HepG2 (cell line): Measurements from ENCODE around the gene LAMC3. TPM values are rescaled to one million over a fixed set of nuclear protein-coding genes. Genes with fewer than 3 reads are reported as not detected.

Experiments used
- BRCA1 ChIP-seq: sonication (generic); formaldehyde crosslinking; IDR thresholded peaks from 2 replicates; pipeline ENCODE4 v1.4.0; 2020; ENCODE audit warnings: missing genetic modification reagents
- CSRNP2 ChIP-seq: sonication (generic); formaldehyde crosslinking; conservative IDR thresholded peaks from 2 replicates; pipeline ENCODE4 v1.8.0; 2022; ENCODE audit warnings: low read depth, missing genetic modification reagents
- LCORL ChIP-seq, 2 experiments: fragments of 450-650 bp in 1 of 2; sonication (generic) in 1 of 2; formaldehyde crosslinking in 1 of 2; IDR thresholded peaks; 2 replicates each; pipeline versions ENCODE4 v1.5.0 to v1.6.1; 2017 to 2020; ENCODE audit warnings: antibody characterized with exemption in 1 of 2, missing genetic modification reagents in 1 of 2
- MXD1 ChIP-seq: sonication (generic); formaldehyde crosslinking; IDR thresholded peaks from 2 replicates; pipeline ENCODE4 v1.4.0; 2020; ENCODE audit warnings: mild to moderate bottlenecking, missing genetic modification reagents
- NAIF1 ChIP-seq: sonication (generic); formaldehyde crosslinking; IDR thresholded peaks from 2 replicates; pipeline ENCODE4 v1.5.0; 2020; ENCODE audit warnings: mild to moderate bottlenecking, missing genetic modification reagents, borderline replicate concordance
- NFRKB ChIP-seq: fragments of 450-650 bp; IDR thresholded peaks from 2 replicates; pipeline ENCODE4 v1.6.1; 2017
- PBX2 ChIP-seq: IDR thresholded peaks from 2 replicates; pipeline ENCODE4 v1.6.1; 2016; ENCODE audit warnings: control low read depth
- PLRG1 ChIP-seq: fragments of 450-650 bp; conservative IDR thresholded peaks from 2 replicates; pipeline ENCODE4 v1.6.1; 2016
- RBAK ChIP-seq: sonication (generic); formaldehyde crosslinking; IDR thresholded peaks from 2 replicates; pipeline ENCODE4 v1.5.1; 2020; ENCODE audit warnings: mild to moderate bottlenecking, missing genetic modification reagents
- RCOR2 ChIP-seq: IDR thresholded peaks from 2 replicates; pipeline ENCODE4 v1.6.1; 2016; ENCODE audit warnings: missing biosample characterization, missing genetic modification reagents
- RNF219 ChIP-seq: sonication (generic); formaldehyde crosslinking; IDR thresholded peaks from 2 replicates; pipeline ENCODE4 v1.5.0; 2020; ENCODE audit warnings: mild to moderate bottlenecking, missing genetic modification reagents
- U2AF1 ChIP-seq: fragments of 200-400 bp; formaldehyde crosslinking; optimal IDR thresholded peaks from 2 replicates; pipeline ENCODE3; 2017; ENCODE audit warnings: mild to moderate bottlenecking, low read depth, low read length
- ZNF264 ChIP-seq: sonication (generic); formaldehyde crosslinking; IDR thresholded peaks from 2 replicates; pipeline ENCODE4 v1.4.0; 2020; ENCODE audit warnings: missing genetic modification reagents
- ZNF296 ChIP-seq: sonication (generic); formaldehyde crosslinking; conservative IDR thresholded peaks from 2 replicates; pipeline ENCODE4 v1.5.0; 2020; ENCODE audit warnings: mild to moderate bottlenecking, missing genetic modification reagents
- ZNF367 ChIP-seq: sonication (generic); formaldehyde crosslinking; IDR thresholded peaks from 2 replicates; pipeline ENCODE4 v1.4.0; 2020; ENCODE audit warnings: missing genetic modification reagents, borderline replicate concordance
- ZNF432 ChIP-seq: sonication (generic); formaldehyde crosslinking; IDR thresholded peaks from 2 replicates; pipeline ENCODE4 v1.5.0; 2020; ENCODE audit warnings: missing genetic modification reagents, mild to moderate bottlenecking, borderline replicate concordance
- ZNF441 ChIP-seq: sonication (generic); formaldehyde crosslinking; IDR thresholded peaks from 2 replicates; pipeline ENCODE4 v1.7.0; 2021; ENCODE audit warnings: missing genetic modification reagents, borderline replicate concordance
- ZNF562 ChIP-seq: sonication (generic); formaldehyde crosslinking; IDR thresholded peaks from 2 replicates; pipeline ENCODE4 v1.8.0; 2022; ENCODE audit warnings: missing genetic modification reagents, borderline replicate concordance
- polyA plus RNA-seq, 8 experiments: library from polyadenylated mRNA; depleted of rRNA in 3 of 8; stranded (reverse) in 7 of 8; unstranded in 1 of 8; fragments of >200 nt; fragmentation: Illumina TruSeq in 4 of 8; extraction: Trizol in 4 of 8; gene quantifications; 2 replicates each; pipeline versions ENCODE4 v1.2.1 to v1.2.3, GENCODE V29; 2011 to 2016; ENCODE audit warnings: low read depth in 4 of 8, missing spikeins in 1 of 8, mixed read lengths in 1 of 8; ENCODE audit not compliant: insufficient read depth in 1 of 8
- total RNA-seq, 5 experiments: library from RNA; depleted of rRNA; stranded (reverse); fragments of >200 nt; fragmentation: Illumina TruSeq; extraction: Trizol; gene quantifications; 2 replicates each; pipeline ENCODE4 v1.2.3, GENCODE V29; 2016; ENCODE audit warnings: low read depth in 1 of 5
- TF ChIP-seq, protein P1 (sequence below): sonication (generic); formaldehyde crosslinking; IDR thresholded peaks from 2 replicates; pipeline ENCODE4 v1.5.0; 2020; ENCODE audit warnings: missing genetic modification reagents
- TF ChIP-seq, protein P2 (sequence below): sonication (generic); formaldehyde crosslinking; IDR thresholded peaks from 2 replicates; pipeline ENCODE4 v1.9.0; 2021; ENCODE audit warnings: missing genetic modification reagents, borderline replicate concordance

LAMC3 gene
- total and polyA plus RNA-seq, 2 of the 13 experiments (the other 11 are each of a cell fraction or from before 2014, with no cell fraction given) = 0.07 to 0.57 TPM

- TF ChIP-seq PLRG1 (no peak), ZNF432 (no peak), ZNF296 (no peak), ZNF441 (CRISPR knock-in tag) (no peak), NAIF1 (CRISPR knock-in tag) (no peak), NFRKB (no peak), BRCA1 (no peak), CSRNP2 (no peak), RCOR2 (CRISPR knock-in tag) (no peak), ZNF562 (CRISPR knock-in tag) (no peak), MXD1 (CRISPR knock-in tag) (peak; percentile 36; the same call in 1 of the 2 replicates), RNF219 (CRISPR knock-in tag) (no peak), PBX2 (CRISPR knock-in tag) (no peak), ZNF367 (no peak), LCORL (IDR thresholded peaks at IDR 0.05) (no peak), LCORL (CRISPR knock-in tag; IDR thresholded peaks at IDR 0.05) (no peak), U2AF1 (no peak), RBAK (CRISPR knock-in tag) (no peak), ZNF264 (CRISPR knock-in tag) (peak; percentile 70)
- TF ChIP-seq, protein P1, sequence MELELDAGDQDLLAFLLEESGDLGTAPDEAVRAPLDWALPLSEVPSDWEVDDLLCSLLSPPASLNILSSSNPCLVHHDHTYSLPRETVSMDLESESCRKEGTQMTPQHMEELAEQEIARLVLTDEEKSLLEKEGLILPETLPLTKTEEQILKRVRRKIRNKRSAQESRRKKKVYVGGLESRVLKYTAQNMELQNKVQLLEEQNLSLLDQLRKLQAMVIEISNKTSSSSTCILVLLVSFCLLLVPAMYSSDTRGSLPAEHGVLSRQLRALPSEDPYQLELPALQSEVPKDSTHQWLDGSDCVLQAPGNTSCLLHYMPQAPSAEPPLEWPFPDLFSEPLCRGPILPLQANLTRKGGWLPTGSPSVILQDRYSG = no peak
- TF ChIP-seq, protein P2, sequence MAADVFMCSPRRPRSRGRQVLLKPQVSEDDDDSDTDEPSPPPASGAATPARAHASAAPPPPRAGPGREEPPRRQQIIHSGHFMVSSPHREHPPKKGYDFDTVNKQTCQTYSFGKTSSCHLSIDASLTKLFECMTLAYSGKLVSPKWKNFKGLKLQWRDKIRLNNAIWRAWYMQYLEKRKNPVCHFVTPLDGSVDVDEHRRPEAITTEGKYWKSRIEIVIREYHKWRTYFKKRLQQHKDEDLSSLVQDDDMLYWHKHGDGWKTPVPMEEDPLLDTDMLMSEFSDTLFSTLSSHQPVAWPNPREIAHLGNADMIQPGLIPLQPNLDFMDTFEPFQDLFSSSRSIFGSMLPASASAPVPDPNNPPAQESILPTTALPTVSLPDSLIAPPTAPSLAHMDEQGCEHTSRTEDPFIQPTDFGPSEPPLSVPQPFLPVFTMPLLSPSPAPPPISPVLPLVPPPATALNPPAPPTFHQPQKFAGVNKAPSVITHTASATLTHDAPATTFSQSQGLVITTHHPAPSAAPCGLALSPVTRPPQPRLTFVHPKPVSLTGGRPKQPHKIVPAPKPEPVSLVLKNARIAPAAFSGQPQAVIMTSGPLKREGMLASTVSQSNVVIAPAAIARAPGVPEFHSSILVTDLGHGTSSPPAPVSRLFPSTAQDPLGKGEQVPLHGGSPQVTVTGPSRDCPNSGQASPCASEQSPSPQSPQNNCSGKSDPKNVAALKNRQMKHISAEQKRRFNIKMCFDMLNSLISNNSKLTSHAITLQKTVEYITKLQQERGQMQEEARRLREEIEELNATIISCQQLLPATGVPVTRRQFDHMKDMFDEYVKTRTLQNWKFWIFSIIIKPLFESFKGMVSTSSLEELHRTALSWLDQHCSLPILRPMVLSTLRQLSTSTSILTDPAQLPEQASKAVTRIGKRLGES (CRISPR knock-in tag) = no peak
Observed at GRCh38 chr9:131078427-131079366, 69.7 kb downstream of the LAMC3 start (continued).
